Nephron (organoid): ENCODE data around the gene ZNF273.
"Not testable (repeated sequence)": the region's sequence is repeated elsewhere in the genome, so short reads cannot be mapped to it uniquely, and the experiment has no call there.

ENCODE experiments used
- H3K27ac Mint-ChIP-seq, 3 experiments: 2 replicates each; pipeline ENCODE4 v1.8.0; 2020; ENCODE audit warnings: mixed read lengths in 3 of 3, mild to moderate bottlenecking in 2 of 3, moderate library complexity in 1 of 3
- H3K27me3 Mint-ChIP-seq: 2 replicates; pipeline ENCODE4 v1.8.0; 2021; ENCODE audit warnings: low read depth, mild to moderate bottlenecking, moderate library complexity, mixed read lengths
- H3K36me3 Mint-ChIP-seq: 2 replicates; pipeline ENCODE4 v1.8.0; 2020; ENCODE audit warnings: low read depth, mixed read lengths
- H3K4me1 Mint-ChIP-seq: 2 replicates; pipeline ENCODE4 v1.8.0; 2020; ENCODE audit warnings: mixed read lengths
- H3K4me3 Mint-ChIP-seq, 3 experiments: 2 replicates each; pipeline ENCODE4 v1.8.0; 2020; ENCODE audit warnings: mild to moderate bottlenecking in 3 of 3, mixed read lengths in 3 of 3, moderate library complexity in 2 of 3
- H3K9me3 Mint-ChIP-seq: 2 replicates; pipeline ENCODE4 v1.8.0; 2020; ENCODE audit warnings: mixed read lengths
- TF ChIP-seq, protein P1 (sequence below), 3 experiments: fragments of 200-600 bp; sonication (generic); IDR thresholded peaks; one replicate each; pipeline ENCODE4 v1.5.0; 2021; ENCODE audit warnings: antibody characterized with exemption in 3 of 3; ENCODE audit not compliant: unreplicated experiment in 3 of 3

The ZNF273 gene

DNA sequence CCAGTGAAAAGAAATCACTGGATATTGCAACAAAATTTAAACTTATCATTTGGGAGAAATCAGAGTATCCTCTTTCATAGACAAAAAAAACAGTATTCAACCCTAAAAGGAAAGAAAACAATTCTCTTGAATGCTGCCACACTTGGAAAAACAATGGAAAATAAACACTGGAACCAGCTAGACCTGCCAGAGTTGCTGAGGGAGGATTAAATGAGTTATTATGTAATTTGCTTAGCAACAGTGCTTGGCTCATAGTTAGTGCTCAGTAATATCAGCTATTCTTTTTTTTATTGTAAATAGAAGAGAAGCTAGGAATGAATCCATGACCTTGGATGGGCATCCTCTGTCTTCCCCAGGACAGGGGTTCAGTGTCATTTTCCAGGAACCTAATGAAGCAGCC, 11.0 kb upstream of the ZNF273 start:
- peaks cover 60% of the 10 kb centered on the region for H3K27me3 Mint-ChIP-seq
- H3K4me1 Mint-ChIP-seq, result peaks cover 6% of the 10 kb centered on the region
- no peak overlapping the region for H3K27ac Mint-ChIP-seq
- H3K9me3 Mint-ChIP-seq, result no peaks in the 10 kb centered on the region
- TF ChIP-seq, protein P1, sequence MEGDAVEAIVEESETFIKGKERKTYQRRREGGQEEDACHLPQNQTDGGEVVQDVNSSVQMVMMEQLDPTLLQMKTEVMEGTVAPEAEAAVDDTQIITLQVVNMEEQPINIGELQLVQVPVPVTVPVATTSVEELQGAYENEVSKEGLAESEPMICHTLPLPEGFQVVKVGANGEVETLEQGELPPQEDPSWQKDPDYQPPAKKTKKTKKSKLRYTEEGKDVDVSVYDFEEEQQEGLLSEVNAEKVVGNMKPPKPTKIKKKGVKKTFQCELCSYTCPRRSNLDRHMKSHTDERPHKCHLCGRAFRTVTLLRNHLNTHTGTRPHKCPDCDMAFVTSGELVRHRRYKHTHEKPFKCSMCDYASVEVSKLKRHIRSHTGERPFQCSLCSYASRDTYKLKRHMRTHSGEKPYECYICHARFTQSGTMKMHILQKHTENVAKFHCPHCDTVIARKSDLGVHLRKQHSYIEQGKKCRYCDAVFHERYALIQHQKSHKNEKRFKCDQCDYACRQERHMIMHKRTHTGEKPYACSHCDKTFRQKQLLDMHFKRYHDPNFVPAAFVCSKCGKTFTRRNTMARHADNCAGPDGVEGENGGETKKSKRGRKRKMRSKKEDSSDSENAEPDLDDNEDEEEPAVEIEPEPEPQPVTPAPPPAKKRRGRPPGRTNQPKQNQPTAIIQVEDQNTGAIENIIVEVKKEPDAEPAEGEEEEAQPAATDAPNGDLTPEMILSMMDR (IDR thresholded peaks at IDR 0.05; ENCODE audit: unreplicated experiment in 3 of 3), result no peak
- no peaks in the 10 kb centered on the region for H3K36me3 Mint-ChIP-seq
- no peak overlapping the region for H3K4me3 Mint-ChIP-seq

DNA sequence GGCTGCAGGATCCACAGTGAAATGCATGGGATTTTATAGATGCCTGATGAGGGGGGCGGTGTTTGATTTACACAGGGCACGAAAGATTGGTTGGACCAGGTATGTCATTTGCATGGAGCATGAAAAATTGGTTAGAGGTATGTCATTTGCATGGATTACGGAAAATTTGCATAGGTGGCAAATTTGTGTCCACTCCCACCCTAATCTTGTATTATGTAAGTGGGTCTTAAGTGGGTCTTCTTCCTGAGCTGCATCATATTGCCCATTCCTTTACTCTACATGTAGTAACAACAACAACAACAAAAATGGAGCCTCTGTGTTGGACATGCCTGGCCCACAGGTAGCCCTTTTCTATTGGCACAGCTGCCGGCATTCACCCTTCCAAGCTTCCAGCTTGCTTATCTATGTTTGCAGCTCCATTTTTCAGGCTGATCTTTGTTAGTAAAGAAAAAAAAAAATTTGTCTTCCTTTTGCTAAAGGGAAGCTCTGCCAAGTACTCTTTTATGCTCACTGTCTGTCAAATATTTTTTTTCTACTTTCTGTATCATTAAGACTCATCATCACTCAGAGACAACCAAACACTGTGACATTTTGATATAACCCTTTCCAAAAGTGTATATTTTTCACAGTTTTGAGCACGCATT, 10.3 kb upstream of the ZNF273 start:
- TF ChIP-seq, protein P1 (IDR thresholded peaks at IDR 0.05; ENCODE audit: unreplicated experiment in 3 of 3), result no peak
- no peaks in the 10 kb centered on the region for H3K36me3 Mint-ChIP-seq
- H3K4me1 Mint-ChIP-seq, result peaks cover 6% of the 10 kb centered on the region
- H3K9me3 Mint-ChIP-seq, result no peaks in the 10 kb centered on the region
- H3K27ac Mint-ChIP-seq, result no peak overlapping the region
- peaks cover 53% of the 10 kb centered on the region for H3K27me3 Mint-ChIP-seq
- H3K4me3 Mint-ChIP-seq, result no peak overlapping the region

DNA sequence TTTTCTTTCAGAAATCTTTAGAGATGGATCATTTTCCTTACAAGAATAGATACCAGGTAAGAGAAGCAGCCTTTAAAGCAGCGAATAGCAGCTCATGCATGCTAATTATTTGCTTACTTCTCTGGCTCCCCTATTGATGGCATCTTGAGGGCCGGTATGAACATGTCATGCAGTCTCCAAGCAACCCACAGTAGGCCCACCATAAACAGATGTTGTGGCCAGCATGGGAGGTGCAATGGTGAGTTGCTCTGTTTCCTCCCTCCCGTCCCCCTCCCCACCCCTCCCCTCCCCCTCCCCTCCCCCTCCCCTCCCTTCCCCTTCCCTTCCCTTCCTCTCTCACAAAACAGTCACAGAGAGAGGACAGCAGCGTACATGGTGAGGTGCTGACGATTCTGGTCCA, 9.7 kb upstream of the ZNF273 start:
- peaks cover 5% of the 10 kb centered on the region for H3K4me1 Mint-ChIP-seq
- TF ChIP-seq, protein P1 (IDR thresholded peaks at IDR 0.05; ENCODE audit: unreplicated experiment in 3 of 3), result no peak
- H3K36me3 Mint-ChIP-seq, result no peaks in the 10 kb centered on the region

DNA sequence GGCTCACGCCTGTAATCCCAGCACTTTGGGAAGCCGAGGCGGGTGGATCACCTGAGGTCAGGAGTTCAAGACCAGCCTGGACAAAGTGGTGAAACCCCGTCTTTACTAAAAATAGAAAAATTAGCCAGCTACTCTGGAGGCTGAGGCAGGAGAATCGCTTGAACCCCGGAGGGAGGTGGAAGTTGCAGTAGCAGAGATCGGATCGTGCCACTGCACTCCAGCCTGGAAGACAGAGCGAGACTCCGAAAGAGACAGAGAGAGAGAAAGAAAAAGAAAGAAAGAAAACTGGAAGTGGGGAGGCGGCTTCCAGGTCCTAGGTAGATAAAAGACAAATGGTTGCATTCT, 640 bp upstream of the ZNF273 start:
- H3K9me3 Mint-ChIP-seq, H3K27me3 Mint-ChIP-seq: not testable (repeated sequence)
- peaks cover 19% of the 10 kb centered on the region for H3K4me1 Mint-ChIP-seq
- peak overlapping the region in 1 of 3 experiments; percentile 63 for H3K27ac Mint-ChIP-seq
- peaks cover 24% of the 10 kb centered on the region for H3K36me3 Mint-ChIP-seq
- H3K4me3 Mint-ChIP-seq, result peak overlapping the region; percentile 75 to 99 (median 98)

More for the DNA sequence above, 9.7 kb upstream of the ZNF273 start:
- Mint-ChIP-seq H3K27ac (no peak overlapping the region), H3K27me3 (peaks cover 47% of the 10 kb centered on the region), H3K4me3 (no peak overlapping the region), H3K9me3 (no peaks in the 10 kb centered on the region)

DNA sequence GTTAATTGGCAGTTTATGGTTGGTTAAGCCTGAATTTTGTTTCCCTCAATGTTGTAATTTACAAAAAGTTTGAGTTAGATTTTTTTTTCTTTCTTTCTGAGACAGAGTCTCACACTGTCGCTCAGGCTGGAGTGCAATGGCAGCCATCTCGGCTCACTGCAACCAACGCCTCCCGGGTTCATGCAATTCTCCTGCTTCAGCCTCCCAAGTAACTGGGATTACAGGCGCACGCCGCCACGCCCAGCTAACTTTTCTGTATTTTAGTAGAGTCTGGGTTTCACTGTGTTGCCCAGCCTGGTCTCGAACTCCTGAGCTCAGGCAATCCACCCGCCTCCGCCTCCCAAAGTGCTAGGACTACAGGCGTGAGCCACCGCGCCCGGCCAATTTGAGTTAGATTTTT, 935 bp downstream of the ZNF273 start:
- H3K27ac Mint-ChIP-seq, result peak overlapping the region in 2 of 3 experiments; percentile 94 to 97
- H3K9me3 Mint-ChIP-seq, result no peaks in the 10 kb centered on the region
- H3K4me3 Mint-ChIP-seq, result peak overlapping the region; percentile 98 to 99 (median 99)
- H3K4me1 Mint-ChIP-seq, result peaks cover 19% of the 10 kb centered on the region
- peaks cover 40% of the 10 kb centered on the region for H3K36me3 Mint-ChIP-seq
- H3K27me3 Mint-ChIP-seq, result no peaks in the 10 kb centered on the region
- TF ChIP-seq, protein P1 (IDR thresholded peaks at IDR 0.05; ENCODE audit: unreplicated experiment in 3 of 3), result no peak

DNA sequence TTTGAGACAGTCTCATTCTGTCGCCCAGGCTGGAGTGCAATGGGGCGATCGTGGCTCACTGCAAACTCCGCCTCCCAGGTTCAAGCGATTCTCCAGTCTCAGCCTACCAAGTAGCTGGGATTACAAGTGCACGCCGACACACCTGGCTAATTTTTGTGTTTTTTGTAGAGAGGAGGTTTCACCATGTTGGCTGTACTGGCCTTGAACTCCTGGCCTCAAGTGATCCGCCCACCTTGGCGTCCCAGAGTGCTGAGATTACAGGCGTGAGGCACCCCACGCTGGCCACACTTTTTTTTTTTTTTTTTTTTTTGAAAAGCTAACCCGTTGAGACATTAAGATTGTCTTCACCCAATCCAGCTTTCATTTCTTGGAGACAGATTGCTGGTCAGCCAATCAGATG, 2.1 kb downstream of the ZNF273 start:
- Mint-ChIP-seq H3K36me3 (peaks cover 50% of the 10 kb centered on the region), H3K27ac (no peak overlapping the region), H3K4me1 (peaks cover 19% of the 10 kb centered on the region), H3K4me3 (peak overlapping the region; percentile 14 to 99 (median 80)), H3K9me3 (peaks cover 3% of the 10 kb centered on the region), H3K27me3 (no peaks in the 10 kb centered on the region)
- TF ChIP-seq, protein P1 (IDR thresholded peaks at IDR 0.05; ENCODE audit: unreplicated experiment in 3 of 3), result no peak
